NCI-H510A treated with DMSO at 0.1 percent for 48 hours (cell line): Measurements from ENCODE around the gene DAPK1.

Experiments used
- DNase-seq: peaks from one replicate; lab custom pipeline; 2025; lab: John Stamatoyannopoulos, UW

Gene DAPK1

DNA sequence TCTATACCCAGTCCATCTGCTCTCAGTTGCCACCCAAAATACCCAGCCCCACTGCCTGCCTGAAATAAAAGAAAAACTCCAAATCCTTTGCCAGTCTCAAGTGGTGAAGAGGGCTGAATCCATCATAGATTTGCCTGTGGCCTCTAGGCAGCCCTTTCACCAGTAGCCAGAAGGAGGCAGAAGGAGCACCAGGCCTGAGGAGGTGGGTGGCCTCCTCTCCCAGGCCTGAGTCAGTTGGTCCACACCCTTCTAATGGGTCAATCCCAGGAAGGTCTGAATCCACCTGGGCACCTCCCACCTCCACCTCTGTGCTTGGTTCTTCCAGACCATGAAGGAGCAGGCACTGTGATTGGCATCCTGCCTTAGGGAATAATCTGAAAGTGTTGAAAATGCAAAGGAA is 97.0 kb downstream of the DAPK1 start:
- no peak for DNase-seq

DNA sequence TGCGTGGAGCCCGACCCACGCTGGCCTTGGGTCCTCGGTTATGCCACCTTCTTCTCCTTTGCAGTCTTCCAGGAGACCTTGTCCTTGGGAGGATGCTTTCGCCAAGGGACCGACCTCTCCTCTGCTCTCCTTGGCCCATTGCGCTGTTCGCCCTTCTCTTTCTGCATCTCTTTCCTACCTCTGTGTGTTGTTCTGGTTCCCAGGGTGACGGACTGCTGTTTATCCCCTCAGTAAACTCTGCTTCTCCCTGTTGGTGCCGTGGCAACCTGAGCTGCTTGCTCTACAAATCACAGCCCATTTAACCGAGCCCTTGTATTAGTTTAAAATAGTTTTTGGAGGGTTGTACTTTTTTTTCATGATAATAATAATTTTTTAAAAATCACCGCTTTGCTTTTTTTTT is 97.9 kb downstream of the DAPK1 start:
- no peak for DNase-seq

DNA sequence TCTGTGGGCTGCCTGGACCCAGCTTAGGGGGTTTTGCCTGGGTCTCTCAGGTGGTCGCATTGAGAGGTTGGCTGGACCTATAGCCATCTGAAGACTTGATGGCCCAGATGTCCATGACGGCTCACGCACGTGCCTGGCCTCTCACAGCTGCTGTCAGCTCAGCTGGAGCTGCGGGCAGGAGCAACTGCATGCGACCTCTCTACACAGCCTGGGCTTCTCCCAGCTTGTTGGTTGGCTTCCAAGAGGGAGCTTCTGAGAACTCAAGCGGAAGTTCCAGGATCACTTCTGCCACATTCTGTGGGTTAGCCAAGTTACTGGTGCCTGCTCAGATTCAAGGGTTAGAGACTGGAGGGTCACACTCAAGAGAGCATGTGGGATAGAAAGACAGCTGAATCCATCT is 99.2 kb downstream of the DAPK1 start:
- no peak for DNase-seq

DNA sequence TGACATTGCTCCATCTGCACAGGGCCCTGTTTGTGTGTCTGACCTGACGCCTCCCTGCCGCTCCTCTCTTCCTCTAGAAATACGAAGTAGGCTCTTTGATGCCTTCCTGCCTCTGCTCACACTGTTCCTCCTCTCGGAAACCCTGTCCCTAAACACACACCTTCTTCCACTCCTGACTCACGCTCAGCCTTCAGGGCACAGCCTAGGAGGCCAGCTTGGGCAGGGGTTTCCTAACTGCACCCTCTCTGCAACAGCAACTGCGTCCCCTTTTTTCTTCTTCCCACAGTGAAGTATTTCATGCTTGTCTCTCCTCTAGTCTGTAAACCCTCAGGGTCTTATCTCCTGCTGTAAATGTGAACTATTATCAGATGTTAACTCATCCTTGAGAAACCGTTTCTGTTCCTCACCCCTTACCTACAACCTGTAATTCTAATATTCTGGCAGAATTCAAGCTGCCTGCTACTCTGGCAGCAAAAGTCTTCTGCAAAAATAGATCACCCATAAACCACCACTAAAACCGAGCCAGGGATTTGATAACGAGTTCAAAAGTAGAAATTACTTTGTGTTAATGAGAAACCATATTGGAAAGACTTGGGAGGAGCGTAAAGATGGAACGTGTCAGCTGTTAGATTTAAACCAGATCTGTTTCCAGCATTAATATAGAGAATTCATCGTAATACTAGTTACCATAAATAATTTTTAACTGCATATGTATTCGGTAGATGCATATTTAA is 100.2 kb downstream of the DAPK1 start:
- no peak for DNase-seq

DNA sequence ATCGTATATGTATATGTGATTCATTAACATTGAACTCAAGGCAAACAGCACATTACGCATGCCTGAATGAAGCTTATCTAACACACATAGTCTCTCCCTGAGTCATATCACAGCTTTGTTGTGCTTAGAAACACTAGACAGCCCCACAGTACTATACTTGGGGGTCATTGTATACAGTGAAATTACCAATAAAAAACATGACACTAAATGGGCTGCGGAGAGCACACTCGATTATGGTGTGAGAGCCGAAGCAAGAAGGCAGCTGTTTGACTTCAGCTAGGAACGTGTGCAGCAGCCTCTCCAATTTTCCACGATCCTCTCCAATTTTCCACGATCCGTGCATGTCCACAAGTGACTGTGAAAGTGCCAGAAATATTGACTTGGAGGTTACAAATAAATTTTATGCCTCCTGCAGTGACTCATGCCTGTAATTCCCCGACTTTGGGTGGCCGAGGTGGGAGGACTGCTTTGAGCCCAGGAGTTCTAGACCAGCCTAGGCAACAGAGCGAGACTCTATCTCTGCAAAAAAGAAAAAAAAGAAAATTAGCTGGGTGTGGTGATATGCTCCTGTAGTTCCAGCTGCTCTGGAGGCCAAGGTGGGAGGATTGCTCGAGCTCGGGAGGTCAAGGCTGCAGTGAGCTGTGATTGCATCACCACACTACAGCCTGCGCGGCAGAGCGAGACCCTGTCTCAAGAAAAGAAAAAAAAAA is 102.4 kb downstream of the DAPK1 start:
- DNase-seq = no peak

DNA sequence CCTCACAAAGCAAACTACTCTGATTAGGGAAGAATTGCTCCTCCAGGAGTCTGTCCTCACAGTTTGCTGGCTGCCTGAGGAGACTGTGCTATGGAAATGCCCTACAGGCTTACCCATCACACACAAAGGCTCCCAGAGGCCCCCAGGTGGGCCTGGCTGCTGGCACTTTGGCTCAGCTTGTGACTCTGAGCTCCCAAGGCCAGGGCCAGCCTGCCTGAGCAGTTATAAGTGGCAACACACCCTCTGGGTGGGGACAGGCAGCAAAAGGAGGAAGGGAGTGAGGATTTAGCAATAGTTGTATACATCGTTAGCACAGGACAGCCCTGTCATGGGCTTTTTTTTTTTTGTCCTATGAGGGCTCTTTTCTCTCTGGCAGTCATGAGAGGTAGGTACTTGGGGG is 103.5 kb downstream of the DAPK1 start:
- no peak for DNase-seq

DNA sequence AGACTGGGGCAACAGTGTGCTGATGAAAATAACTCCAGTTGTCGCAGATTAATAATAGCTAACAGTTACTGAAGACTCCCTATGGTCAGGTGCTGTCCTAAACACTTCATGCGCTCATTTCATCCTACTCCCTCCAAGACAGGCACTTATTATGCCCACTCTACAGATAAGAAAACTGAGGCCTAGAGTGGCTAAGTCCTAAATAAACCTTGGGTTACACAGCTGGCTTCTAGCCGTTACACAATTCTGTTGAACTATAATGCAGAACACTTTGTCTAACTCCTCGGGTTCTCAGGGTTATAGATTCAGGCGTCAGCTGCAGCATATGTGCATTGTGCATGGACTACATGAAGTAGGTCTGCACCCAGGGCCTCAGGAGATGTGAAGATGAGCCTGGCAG is 103.9 kb downstream of the DAPK1 start:
- no peak for DNase-seq

DNA sequence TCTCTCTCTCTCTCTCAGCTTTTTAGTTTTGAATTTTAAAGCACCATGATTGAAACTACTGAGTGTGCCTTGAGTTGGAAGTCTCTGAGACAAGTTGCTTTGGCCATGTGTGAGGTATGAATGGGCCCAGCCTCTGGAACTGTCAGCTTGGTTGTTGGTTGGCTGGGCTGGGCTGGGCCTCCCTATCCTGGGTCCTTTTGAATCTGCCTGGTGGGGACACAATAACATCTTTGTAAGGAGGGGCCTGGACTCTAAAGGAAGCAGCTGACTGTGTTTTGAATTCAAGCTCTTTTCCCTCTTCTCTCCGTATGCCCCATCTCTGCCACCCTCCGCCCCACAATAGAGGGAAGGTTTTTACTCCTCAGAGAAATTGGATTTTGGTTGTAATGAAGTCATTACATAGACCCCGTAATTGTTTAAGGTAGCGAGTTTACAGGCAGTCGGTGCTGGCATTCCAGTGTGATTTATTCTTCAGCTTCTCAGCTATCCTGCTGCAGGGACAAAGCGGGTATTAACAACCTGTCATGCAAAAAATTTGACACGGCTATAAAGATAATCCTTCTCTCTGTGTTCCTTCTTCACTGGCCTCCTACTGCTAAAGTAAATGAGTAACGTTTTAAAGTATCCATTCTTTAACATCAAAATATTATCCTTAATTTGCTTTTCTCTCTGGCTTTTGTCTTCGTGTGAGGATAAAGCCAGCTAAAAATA is 105.4 kb downstream of the DAPK1 start:
- no peak for DNase-seq

DNA sequence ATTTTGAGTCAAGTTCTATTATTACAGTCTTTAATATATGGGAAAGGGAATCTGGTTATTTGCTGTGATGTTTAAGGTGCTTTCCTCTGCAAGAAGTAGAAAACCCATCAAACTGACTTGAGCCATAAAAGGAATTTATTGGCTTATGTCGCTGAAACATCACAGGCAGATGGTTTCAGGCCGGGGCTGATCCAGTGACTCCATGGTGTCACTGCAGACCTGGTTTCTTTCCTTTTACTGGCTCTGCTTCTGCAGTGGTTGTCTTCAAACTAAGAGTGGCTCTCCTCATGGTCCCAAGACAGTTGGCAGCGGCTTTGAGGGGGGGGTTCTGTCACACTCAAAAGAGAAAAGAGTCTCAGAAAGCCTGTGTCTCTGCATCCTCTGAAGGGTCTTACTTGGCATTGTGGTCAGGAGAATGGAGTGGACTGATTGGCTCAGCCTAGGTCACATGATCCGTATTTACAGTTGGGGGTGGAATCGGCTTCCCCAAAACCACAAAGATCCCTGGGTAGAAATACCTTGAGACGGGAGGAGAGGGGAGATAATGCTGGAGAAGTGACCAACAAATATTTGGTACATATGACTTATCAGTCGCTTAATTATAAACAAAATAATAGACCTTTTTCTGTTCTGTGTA is 106.3 kb downstream of the DAPK1 start:
- DNase-seq = no peak

DNA sequence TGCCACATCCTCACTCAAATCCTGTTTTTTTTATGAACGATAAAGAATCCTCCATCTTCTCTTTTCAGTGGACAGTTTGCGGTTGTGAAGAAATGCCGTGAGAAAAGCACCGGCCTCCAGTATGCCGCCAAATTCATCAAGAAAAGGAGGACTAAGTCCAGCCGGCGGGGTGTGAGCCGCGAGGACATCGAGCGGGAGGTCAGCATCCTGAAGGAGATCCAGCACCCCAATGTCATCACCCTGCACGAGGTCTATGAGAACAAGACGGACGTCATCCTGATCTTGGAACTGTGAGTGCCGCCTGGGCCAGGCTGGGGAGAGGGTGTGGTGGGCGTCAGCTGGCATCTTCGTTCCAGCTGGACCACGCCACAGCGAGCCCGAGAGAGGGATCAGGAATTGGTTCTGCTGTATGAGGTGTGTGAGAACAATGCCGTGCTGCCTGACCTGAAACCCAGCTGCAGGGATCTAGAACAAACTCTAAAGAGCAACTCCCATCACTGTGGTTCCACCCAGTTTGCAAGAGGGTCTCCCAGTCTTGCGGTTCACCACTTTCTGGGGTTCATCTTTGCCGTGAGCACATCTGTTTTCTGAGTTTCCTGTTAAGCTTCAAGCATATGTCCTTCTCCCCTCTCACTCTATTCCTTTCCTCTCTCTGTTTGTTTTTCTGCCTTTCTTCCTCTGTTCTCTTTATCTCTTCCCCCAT is 107.4 kb downstream of the DAPK1 start:
- no peak for DNase-seq

DNA sequence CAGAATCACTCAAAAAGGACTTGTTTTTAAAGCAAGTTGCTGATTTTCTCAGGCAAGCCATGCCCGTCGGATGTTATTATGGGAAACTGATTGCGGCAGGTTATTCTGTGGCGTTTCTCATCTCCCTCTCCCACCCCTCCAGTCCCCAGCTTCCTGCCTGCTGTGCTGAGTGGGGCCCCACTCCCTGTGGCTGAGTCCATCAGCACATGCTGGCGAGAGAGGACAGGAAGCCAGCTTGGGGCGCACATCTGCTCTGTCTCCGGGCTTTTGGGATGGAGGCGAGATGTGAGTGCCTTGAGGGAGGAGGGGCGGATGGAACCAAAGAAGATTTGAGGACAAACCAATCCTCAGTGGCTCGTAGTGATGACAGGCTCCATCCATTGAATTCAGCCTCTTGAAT is 108.0 kb downstream of the DAPK1 start:
- no peak for DNase-seq

DNA sequence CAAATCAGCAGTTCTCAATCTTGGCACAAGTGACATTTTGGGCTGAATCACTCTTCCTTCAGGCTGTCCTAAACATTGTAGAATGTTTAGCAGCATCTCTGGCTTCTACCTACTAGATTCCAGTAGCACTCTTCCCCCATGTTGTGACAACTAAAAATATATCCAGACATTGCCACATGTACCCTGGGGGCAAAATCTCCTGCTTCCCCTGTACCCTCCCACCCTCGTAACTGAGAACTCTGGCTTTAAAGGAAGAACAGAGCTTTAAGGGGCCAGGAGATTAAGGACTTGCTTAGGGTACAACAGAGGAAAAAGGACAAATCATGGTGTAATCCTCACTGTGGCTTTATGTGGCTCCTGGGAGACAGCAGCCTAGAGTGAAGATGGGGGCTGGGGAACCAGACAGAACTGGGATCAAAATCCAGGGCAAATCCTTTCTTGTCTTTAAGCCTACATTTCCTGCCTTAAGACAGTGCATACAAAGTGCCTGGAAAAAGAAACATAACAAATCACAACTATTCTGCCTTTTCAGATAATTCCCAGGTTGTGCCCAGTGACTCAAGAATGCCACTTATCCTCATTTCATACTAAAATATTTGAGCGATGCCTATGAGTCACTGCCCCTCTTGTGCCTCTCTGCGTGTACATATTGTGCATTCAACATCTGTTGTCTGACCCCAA is 109.3 kb downstream of the DAPK1 start:
- no peak for DNase-seq

DNA sequence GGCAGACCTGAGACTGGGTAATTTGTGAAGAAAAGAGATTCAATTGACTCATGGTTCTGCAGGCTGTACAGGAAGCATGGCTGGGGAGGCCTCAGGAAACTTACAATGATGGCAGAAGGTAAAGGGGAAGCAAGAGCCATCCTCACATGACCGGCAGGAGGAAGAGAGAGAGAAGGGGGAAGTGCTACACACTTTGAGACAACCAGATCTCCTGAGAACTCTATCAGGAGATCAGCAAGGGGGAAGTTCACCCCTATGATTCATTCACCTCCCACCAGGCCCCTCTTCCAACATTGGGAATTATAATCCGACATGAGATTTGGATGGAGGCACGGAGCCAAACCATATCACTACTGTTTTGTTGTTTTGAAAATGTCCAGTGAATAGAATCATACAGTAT is 110.2 kb downstream of the DAPK1 start:
- DNase-seq = no peak

DNA sequence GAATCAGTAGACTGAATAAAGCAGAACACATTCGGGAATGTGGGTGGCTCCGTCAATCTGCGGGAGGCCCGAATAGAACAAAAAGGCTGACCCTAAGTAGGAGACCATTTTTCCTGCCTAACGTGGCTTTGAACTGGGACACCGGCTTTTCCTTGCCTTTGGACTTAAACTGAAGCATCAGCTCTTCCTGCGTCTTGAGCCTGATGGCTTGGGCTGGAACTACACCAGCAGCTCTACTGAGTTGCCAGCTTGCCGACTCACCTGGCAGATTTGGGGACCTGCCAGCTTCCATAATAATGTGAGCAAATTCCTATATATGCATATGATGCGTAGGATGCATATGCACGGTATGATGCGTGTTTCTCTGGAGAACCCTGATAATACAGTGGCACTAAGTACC is 111.3 kb downstream of the DAPK1 start:
- no peak for DNase-seq

DNA sequence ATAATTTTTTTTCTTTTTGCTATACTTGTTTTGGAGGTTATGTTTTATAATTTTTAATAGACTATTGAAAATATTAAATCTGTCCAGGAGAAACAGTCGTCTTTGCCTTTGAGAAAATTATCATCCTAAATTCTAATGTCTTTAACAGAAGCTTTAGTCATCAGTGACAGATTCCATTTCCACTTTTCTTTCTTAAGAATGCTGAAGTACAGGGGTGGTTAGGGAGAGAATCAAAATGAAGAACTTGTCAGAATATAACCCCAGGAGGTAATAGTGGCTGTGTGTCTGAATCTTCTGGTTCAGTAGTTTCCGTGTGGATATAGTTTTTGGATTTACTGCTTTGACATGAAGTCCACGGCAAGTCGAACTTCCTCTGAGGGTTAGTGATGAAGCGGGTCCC is 111.8 kb downstream of the DAPK1 start:
- DNase-seq = no peak

DNA sequence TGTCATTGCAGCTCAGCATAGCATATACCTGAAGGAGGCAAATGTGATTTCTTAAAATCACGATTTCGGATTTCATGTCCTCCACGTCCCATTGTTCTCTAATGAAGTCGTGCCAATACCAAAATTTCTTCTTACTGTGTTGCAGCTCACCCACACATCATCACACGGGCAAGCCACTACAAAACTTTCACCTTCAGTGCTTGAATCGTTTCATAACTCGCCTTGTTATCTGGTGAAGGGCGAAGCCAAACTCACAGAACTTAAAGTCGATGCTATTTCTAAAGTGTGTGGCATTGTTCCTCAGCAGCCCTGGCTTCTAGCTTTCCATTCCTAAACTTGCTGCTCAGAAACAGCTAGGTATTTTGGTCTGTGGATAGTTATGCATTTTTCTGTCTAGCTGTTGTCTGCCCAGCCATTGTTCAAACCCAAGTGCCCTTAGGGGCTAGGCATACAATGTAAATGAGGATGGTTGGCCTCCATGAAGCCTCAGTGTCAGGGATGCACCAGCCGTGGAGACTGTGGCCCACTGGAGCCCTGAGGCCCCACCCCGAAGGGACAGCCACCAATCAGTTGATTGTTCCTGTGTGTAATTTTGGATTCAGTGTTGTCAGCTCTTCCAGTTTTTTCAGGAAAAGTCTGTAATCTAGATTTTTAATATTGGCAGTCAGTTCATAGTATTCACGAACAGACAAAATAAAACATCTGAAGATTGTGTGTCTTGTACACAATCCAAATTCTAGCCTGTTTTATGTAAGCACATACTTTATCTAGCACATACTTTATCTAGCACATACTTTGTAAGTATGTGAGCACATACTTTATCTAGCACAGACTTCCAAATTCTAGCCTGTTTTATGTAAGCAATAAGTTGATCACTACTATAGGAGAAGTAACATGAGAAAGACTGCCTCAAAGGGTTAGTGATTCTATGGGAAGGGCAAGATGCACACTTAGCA is 112.8 kb downstream of the DAPK1 start:
- DNase-seq = no peak

DNA sequence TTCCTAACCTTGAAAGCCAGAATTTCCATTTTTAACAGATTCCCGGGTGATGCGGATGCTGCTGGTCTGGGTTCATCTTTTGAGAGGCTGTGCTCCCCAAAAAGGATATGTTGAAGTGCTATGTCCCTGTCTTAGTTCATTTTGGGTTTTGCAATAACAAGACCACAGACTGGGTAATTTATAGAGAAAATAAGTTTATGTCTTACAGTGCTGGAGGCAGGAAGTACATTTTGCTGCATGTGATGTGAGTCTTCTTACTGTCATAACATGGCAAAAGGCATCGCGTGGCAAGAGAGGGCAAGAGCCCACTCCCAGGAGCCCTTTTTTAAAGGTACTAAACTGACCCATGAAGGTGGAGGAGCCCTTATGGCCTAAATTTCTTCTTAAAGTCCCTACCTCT is 114.1 kb downstream of the DAPK1 start:
- DNase-seq = no peak

DNA sequence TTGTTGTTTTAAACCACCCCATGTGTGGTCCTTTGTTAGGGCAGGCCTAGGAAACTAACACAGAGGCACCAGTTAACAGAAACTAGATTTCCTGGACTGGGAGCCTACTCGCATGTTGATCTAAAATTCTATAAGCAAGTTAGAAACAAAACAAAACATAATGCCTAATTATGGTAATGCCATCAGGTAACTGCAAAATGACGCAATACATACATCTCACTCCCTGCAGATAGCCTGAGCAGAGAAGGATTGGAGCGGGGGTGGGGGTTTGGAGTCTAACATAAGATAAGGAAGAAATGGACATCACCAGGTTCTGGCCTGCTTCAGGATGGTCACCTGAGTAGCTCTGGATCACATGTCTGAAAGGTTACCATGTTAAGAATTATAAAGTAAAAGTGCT is 114.9 kb downstream of the DAPK1 start:
- DNase-seq = no peak

DNA sequence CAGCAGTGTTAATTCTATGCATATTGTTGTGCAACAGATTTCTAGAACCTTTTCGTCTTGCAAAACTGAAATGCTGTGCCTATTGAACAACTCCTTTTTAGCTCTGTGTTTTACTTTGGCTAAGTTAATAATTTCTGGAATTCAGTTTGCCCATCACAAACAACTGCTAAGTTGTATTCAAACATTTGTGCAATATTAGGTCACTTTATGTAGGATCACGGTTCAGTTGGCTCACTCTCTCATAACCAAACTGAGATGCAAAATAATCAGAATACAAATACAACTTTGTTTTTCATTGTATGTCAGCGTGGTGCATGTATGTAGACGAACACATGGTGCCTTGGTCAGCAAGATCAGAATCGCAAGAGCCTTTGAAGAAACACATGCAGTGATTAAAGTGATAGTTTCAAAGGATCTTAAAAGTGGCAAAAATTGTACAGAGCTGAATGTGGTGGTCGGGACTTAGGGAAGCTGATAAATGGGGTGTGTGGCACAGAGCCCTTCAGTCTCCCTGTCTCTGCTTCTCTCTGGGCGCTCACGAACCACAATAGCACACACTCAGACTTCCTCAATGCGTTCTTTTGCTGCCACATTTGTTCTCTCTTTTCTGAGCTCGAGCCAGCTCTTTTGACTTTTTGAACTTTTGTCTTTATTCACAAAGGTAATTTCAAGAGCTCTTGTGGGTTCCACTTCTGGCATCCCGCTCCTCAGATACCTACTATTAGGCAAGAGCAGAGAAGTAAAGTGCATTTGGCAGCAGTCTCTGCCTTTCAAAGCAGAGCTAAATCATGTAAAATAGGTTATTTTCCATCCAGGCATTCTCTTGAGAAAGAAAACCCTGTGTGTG is 115.8 kb downstream of the DAPK1 start:
- no peak for DNase-seq
